Ramos (cell line): ENCODE measurements around the gene ARHGAP45.
"Not testable (repeated sequence)": the region's sequence is repeated elsewhere in the genome, so short reads cannot be mapped to it uniquely, and the experiment has no call there.

Source experiments
- in situ Hi-C: fragments of 300-500 bp; cut with MboI; formaldehyde crosslinking; loops from one replicate; pipeline ENCODE4 v1.14.3; 2022; ENCODE audit warnings: low sequenced_read_pairs; ENCODE audit not compliant: unreplicated experiment

ARHGAP45 gene

GRCh38 chr19:1066748-1067340 is at the start of gene ARHGAP45:
ARHGAP45 (plus strand) TSS chr19:1067167; CDS start chr19:1067406, 239 bp downstream.
- in situ Hi-C loops = no loop called here

GRCh38 chr19:1017906-1018305 is 49.1 kb upstream of the ARHGAP45 start:
- in situ Hi-C loops = no loop called here

- in situ Hi-C loops = no loop called here
Measured at GRCh38 chr19:1018393-1018792, 48.6 kb upstream of the ARHGAP45 start.

GRCh38 chr19:1018932-1019615 is 47.9 kb upstream of the ARHGAP45 start:
- in situ Hi-C loops = no loop called here

GRCh38 chr19:1019616-1019961 is 47.4 kb upstream of the ARHGAP45 start:
- in situ Hi-C loops = no loop called here

- in situ Hi-C loops = no loop called here
Measured at GRCh38 chr19:1019980-1020867, 46.7 kb upstream of the ARHGAP45 start.

- in situ Hi-C loops = no loop called here
Measured at GRCh38 chr19:1020868-1021425, 46.0 kb upstream of the ARHGAP45 start, which contains the start of gene TMEM259. TMEM259 (minus strand) TSS chr19:1021123; CDS start chr19:1020996, 127 bp downstream.

- in situ Hi-C loops = not testable (repeated sequence)
Measured at GRCh38 chr19:1023883-1024188, 43.1 kb upstream of the ARHGAP45 start.

- in situ Hi-C loops = not testable (repeated sequence)
Measured at GRCh38 chr19:1025080-1025479, 41.9 kb upstream of the ARHGAP45 start.

GRCh38 chr19:1025960-1026782 is 40.8 kb upstream of the ARHGAP45 start, which contains the start of gene CNN2:
CNN2 (plus strand) TSS chr19:1026608; CDS start chr19:1026662, 54 bp downstream.
- in situ Hi-C loops = no loop called here

- in situ Hi-C loops = no loop called here
Measured at GRCh38 chr19:1026783-1027649, 40.0 kb upstream of the ARHGAP45 start.

- in situ Hi-C loops = no loop called here
Measured at GRCh38 chr19:1027650-1028061, 39.3 kb upstream of the ARHGAP45 start.

- in situ Hi-C loops = no loop called here
Measured at GRCh38 chr19:1028062-1028926, 38.7 kb upstream of the ARHGAP45 start.

GRCh38 chr19:1032264-1032867 is 34.6 kb upstream of the ARHGAP45 start:
- in situ Hi-C loops = no loop called here

GRCh38 chr19:1035998-1036621 is 30.9 kb upstream of the ARHGAP45 start:
- in situ Hi-C loops = no loop called here

- in situ Hi-C loops = no loop called here
Measured at GRCh38 chr19:1037621-1038064, 29.3 kb upstream of the ARHGAP45 start.

- in situ Hi-C loops = no loop called here
Measured at GRCh38 chr19:1038978-1039645, 27.9 kb upstream of the ARHGAP45 start.
